Stimulated activated naive CD4-positive, alpha-beta T cell (primary cell): ENCODE data around the gene FSD2.
"Not testable (repeated sequence)": the region's sequence is repeated elsewhere in the genome, so short reads cannot be mapped to it uniquely, and the experiment has no call there.

ENCODE experiments used
- DNase-seq, 6 experiments: peaks; one replicate each; lab custom pipeline; 2025; lab: John Stamatoyannopoulos, UW

The FSD2 gene

DNA sequence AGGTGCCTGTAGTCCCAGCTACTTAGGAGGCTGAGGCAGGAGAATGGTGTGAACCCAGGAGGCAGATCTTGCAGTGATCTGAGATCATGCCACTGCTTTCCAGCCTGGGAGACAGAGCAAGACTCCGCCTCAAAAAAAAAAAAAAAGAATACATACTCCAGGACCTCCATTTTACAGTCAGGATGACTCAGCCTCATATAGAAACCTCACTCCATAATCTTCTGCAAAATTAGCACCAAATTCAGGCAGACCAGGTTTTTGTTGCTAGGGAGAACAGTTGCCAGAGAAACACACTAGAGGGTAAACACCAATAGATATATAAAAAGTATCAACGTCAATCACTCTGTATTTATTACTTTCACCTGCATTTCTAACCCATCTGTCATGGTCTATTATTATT, 67.9 kb downstream of the FSD2 start:
- no peak for DNase-seq

DNA sequence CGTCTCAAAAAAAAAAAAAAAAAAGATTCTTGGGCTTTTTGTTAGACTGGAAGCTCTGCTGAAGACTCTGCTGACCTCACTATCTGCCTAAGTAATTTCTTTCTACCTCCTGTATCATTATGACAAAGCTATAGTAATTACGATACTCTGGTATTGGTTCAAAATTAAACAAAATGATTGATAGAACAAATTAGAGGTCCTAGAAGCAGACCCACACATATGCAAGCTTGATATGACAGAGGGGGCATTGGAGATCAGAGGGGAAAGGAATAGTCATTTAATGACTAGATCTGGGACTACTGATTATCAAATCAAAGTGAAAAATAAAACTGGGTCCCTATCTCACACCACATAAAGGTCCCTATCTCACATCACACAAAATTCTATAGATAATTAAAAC, 74.3 kb downstream of the FSD2 start:
- no peak for DNase-seq

DNA sequence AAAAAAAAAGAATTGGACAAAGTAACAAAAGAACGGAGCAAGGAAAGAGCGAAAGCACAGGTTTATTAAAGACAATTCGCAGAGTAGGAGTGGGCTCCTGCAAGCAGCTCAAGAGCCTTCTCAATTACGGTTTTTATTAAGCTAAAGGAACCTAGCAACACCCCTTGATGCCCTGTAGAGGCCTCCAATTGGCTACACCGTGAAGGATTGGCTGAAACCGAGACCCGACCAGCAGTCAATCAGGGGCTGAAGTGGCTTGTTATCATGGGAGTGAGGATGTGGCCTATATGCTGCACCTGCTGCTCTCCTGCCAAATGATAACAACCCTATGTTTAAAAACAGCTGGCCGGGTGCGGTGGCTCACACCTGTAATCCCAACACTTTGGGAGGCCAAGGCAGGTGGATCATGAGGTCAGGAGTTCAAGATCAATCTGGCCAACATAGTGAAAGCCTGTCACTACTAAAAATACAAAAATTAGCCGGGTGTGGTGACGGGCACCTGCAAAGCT, 75.8 kb downstream of the FSD2 start:
- DNase-seq, result no peak

DNA sequence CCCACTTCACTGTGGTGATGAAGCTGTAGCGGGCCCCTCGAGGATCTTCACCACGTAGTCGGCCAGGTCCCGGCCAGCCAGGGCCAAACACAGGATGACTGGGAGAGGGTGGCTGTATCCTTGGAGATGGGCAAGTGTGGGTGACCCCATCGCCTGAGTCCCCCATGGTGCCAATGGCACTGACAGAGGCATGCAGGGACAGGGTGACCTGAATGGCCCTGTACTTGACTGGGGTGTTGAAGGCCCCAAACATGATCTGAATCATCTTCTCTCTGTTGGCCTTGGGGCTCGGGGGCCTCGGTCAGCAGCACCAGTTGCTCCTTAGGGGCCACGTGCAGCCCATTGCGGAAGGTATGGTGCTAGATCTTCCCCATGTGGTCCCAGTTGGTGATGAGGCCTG, 79.1 kb downstream of the FSD2 start:
- DNase-seq, result no peak

DNA sequence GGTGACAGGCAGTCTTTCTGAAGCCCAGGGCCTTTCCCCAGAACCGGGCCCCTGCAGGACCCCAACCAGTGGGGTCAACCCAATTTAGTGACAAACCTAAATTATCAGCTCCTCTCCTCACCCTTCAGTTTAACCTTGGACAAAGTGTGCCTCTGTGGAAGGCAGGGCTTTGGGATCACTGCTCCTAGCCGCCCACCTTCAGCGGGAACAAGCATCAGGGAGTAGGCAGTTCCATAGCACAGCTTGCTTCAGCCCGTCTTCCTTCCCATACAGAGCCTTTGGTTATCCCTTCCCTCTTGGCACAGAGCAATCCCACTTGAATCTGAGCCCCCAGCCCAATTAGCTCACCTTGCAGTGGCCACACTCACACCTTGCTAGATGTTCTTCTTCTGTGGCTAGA, 90.9 kb downstream of the FSD2 start:
- no peak for DNase-seq

DNA sequence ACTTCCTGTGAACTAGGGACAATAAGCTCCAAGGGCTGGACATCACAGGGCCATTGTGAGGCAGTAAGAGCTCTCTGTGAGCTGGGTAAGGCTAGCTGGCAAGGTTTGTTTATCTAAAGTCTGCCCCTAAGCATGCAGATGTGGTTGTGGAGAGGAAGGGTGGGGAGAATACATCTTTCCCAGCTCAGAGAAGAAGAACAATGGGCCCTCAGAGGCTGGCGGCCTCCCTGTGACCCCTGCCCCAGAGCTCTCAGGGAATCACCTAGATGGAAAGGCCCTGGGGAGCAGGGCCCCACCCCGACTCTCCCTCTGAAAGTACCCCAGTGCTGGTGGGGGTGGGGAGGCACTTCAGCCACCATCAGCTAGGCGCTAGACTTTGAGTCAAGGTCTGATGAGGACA, 91.9 kb downstream of the FSD2 start:
- no peak for DNase-seq

DNA sequence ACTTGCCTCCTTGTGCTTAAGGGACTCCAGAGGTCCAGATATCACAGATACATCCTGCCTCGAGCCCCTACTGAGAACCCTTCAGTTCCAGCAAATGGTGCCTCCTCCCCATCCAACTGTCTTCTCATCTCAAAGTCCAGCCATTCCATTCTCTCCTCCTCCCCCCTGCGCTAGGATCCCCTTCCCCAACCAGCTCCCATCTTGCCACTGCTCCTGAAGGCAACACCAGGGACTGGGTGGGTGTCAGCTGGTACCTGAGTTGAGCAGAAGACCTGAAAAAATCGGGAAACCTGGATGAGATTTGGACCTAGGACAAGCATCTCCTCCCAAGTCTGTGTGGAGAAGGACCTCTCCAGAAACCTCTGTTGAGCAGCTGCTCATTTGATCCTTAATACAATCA, 93.8 kb downstream of the FSD2 start:
- no peak for DNase-seq

DNA sequence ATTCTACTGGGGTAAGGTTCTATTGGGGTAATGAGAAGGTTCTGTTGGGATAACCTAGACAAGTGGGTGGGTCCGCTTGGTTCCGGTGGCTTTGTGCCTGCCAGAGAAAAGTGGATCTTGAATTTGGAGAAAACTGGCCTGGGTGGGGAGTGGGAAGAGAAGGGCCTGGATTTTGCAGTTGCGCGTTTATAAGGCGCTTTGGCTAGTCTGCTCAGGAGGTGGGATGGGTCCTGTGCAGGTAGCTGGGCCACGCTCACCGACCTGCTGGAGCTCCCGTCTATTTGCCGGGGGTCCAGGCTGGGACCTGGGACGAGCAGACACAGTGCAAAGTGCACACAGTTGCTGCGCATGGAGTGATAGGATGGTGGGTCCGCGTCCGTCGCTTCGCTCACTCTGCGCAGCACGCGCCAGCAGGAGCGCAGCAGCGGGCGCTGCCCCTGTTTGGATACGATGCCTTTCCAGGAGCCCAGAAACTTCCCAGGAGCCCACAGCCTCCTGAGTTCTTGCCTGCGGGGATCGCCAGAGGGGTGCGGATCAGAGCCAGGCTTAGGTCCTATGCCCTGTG, 94.9 kb downstream of the FSD2 start:
- DNase-seq, result no peak

DNA sequence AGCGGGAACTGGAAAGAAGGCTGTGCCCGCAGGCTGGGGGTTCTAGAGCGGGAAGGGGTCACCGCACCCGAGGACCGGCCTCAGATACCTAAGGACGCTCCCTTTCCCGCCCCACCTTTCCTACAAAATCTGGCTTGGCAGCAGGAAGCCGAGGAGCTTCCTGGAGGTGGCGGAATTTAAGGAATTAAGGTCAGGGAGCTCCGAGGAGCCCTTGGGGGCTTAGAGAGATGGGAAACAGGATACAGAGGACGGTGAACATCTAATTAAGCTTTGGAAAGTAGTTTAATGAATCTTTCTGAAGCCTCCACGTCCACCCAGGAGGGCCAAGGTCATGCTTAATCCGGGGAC, 95.7 kb downstream of the FSD2 start:
- no peak for DNase-seq

DNA sequence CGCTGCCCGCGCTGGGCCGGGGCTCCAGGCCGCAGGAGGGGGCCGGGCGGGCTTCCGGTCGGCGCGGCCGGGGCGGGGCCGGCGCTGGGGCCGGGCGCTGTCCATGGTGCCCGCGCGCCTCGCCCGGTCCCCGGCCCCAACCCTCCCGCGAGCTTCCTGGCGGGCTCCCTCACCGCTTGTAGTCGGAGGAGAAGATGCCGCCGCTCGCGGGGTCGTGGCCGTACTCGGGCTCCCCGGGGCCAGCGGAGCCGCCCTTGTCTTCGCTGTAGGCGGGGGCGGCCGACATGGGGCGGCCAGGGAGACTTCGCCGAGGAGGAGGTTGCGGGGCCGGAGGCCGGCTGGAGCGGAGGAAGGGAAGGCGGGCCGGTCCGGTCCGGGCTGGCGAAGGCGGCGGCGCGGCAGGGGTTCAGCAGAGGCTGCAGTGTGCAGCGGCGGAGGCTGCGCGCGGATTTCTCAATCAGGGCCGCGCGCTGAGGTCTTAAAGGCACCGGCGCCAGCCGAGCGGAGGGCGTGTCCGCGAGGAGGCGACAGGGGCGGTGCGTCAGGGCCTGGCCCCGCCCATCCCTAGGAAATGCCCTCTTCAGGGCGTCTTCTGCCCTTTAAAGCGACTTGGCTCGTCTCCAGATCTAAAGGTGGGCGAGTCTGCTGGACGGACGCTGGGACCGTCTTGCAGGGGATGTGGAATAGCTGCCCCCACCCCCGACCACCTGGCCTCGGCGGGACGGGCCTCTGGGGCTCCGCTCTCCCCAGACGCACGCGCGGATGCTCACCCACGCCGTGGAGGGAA, 96.3 kb downstream of the FSD2 start, which contains the start of gene AP3B2:
Gene AP3B2 (minus strand): TSS at position 455 of the 787 bp plus-strand sequence. CDS start 169 bp downstream, at position 286.
- DNase-seq, result peak; percentile 39 to 57 (median 52)

DNA sequence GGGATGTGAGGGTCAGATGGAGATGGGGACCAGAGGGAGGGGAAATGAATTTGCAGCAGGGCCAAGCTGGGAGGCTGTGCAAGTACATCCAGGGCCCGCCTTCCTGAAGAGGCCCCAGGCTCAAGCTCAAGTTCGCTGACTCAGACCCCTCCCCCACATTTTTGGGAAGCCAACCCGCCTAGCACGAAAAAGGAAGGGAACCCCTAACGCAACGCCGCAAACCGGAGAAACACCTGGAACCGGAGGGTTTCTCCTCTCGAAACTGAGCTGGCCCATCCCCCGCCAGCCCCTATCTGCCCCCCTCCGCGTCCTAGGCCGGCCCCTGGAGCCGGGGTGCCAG, 96.8 kb downstream of the FSD2 start:
- DNase-seq, result peak in 1 of 6 experiments; percentile 42

DNA sequence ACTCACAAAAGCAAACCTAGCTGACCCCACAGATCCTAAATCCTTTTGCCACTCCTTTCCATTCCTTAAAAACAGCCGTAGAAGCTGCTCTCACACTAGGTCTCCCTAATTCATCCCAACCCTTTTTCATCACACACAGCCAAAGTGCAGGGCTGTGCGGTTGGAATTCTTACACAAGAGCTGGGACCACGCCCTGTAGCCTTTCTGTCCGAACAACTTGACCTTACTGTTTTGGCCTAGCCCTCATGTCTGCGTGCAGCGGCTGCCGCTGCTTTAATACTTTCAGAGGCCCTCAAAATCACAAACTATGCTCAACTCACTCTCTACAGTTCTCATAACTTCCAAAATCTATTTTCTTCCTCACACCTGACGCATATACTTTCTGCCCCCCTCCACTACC, 100.0 kb downstream of the FSD2 start:
- not testable (repeated sequence) for DNase-seq
